OCI-M2 (cell line): ENCODE data around the gene GNPNAT1.
"Not testable (repeated sequence)": the region's sequence is repeated elsewhere in the genome, so short reads cannot be mapped to it uniquely, and the experiment has no call there.

Experiments used
- DNase-seq: peaks from one replicate; lab custom pipeline; 2025; ENCODE audit not compliant: unreplicated experiment; lab: John Stamatoyannopoulos, UW

Gene GNPNAT1

DNA sequence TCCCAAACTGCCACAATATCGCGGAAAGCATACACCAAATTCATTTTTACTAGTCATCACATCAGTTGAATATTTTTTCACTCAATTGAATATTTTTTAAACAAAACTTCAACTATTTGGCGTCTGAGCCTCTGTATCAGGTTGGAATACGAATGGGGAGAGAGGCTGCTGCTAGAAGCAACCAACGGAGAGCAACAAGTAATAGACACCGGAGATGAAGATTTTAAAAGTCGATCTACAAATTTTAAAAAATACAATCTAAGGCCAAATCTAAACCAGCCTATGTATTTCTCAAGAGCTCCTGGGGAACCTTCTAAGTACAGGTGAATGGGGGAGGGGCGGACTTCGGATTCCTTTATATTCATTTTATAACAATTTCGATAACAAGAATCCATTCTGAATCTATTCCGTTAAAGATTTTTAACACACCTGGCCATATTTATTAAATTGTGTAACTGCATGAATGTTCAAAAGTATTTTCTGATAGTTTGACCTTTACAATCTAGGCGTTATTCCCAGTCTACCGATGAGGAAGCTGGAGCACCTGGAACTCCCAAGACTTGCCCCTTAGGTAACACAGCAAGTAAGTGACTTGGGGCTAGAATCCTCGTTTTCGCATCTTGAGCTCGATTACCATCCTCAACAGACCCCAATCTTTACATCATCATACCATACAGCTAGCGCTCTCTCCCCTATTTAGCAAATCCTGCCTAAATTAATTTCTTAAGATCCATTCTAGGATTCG, 1.2 kb downstream of the GNPNAT1 start:
- DNase-seq, result no peak

DNA sequence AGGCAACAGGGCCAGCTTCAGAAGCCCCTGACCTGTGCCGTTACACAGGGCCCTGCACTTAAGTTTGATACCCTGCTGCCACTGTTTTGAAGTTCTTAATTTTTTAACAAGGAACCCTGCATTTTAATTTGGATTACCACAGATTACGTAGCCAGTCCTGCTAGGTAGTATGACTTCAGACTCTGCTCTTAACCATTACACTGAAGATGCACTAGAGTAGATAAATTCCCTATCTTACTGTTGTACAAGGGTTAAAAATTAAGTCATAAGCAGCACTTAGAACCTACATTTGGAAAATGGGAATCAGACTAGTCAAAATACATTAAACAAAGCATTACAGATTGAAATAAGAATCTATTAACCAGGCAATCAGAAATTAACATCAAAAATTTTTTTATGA, 2.3 kb downstream of the GNPNAT1 start:
- no peak for DNase-seq

DNA sequence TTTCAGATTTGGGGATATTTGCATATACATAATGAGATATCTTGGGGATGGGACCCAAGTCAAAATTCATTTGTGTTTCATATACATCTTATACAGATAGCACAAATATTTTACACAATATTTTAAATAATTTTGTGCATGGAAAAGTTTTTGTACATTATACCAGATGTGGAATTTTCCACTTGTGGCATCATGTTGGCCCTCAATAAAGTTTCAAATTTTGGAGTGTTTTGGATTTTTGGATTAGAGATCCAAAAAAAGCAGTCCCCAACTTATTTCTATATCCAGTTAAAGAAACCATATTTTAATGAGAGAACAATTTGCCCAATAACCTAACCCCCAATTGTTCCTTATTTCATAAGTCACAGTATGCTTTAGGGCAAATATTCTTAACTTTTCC, 4.5 kb downstream of the GNPNAT1 start:
- DNase-seq, result no peak

DNA sequence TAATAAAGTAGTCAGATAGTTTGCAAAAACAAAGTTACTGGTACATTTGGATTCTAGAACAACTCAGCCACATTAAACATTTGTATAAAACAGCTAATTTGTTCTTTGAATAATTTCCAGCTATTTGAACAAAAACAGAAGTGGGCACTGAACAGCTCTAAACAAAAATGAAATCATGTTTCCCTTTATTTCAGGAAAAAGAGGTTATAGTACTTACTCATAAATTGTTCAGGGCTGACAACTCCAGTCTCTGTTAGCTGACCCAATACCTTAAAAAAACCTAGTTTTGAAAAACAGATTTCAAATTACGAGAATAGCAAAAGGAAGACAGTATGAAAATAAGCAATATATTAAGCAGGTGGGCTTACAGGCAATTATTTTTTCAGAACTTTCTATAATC, 8.2 kb downstream of the GNPNAT1 start:
- no peak for DNase-seq

DNA sequence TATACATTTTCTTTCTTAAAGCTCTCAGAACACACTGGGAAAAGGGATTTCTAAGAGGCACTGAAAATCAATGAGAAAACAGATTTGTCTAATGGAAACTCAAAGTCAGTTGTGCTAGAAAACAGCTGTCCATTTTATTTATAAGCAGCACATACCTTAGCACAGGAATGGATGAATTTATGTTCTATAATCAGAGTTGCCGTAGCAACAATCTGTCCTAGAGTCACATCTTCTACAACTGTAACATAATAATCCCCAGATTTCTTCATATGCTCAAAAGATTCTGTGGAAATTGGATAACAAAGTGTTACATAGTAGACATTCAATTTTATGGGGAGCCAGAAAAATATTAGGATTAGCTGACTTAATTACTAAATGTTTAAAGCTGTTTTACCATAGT, 9.8 kb downstream of the GNPNAT1 start:
- no peak for DNase-seq

DNA sequence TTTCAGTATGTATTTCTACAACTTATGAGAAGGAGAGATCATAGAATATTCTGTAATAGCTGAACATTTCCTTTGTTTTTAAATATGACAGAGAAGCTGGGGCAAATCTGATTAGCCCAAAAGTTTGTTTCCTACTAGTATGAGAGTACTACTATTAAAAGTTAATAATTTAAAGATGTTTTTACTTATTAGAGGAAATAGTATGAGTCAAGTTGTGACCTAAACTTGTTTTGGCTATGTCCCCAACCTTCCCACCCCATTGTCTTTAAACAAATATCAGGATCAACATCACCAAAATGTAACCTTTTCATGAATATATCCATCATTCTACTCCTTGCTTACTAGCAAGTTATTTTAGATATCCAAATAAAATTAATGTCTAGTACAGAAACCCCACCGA, 10.5 kb downstream of the GNPNAT1 start:
- no peak for DNase-seq

DNA sequence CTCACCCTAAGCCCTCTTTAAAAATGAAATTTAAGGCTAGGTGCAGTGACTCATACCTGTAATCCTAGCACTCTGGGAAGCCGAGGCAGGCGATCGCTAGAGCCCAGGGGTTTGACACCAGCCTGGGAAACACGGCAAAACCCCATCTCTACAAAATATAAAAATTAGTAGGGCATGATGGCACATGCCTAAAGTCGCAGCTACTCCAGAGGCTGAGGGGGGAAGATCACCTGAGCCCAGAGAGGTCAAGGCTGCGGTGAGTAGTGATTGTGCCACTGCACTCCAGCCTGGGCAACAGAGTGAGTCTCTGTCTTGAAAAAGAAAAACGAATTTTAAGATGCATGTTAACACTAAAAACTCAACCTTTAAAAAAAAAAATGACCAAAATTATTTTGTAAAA, 12.7 kb downstream of the GNPNAT1 start:
- DNase-seq, result no peak

DNA sequence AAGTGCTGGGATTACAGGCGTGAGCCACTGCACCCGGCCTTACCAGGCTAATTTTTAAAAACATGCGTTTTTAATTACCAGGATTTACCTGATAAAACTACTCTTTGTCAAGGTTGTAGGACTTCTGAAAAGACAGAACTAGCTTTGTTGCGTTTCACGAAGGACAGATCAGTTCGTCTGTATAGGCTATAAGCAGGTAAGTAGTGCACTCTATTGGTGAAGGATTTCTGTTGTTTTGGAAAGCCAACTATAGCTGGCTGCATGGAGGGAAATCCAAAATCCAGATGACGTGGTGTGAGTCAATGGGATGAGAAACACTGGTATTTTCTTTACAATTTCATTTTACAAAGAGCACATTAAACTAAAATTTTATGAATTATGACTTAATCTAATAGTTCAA, 14.6 kb downstream of the GNPNAT1 start:
- no peak for DNase-seq

DNA sequence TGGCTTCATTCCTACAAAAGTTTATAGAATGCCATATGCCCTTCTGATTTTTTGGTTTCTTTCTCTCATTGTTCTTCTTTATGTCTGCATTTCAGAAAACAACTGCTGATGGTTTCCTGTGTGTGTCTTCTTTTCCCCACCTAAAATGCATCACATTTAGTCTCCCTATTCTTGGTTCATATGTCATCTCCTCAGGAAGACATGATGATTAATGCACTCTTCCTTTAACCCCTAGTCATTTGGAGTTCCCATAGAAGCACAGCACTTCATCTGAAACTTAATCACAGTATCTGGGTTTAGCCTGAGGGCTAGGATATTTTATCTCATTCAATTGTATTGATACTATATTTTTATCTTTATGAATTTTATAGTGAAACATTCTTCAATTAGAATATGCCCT, 21.5 kb downstream of the GNPNAT1 start:
- no peak for DNase-seq

DNA sequence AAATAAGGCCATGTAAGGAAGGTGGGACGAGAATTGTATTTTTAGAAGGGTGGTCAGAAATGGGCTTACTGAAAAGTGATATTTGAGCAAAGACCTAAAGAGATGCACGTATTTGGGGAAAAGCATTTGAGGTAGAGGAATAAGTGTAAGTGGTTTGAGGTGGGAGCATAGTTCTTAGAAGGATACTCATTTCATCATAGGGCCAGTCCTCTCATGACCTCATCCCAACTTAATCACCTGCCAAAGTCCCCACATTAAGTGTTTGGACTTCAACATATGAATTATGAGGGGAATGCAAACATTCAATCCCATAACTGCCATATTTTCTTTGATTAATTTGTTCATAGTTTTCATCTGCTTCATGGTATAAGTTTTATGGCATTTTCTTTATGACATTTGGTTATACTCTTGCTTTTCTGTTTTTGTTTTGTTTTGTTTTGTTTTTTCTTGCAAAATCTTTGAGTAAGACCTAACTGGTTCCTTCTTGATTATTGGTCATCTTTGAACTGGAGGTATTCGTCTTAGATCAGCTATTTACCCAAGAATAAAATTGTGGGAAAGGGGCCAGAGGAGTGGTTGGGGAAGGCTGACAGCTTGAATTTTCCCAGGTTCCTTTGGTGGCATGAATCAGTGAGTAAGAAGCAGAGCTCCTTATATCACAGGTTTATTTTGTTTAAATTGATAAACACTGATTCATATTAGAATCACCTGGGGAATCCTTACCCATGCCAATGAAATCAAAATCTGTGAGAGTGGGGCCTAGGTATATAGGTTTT, 24.2 kb downstream of the GNPNAT1 start:
- DNase-seq, result no peak

DNA sequence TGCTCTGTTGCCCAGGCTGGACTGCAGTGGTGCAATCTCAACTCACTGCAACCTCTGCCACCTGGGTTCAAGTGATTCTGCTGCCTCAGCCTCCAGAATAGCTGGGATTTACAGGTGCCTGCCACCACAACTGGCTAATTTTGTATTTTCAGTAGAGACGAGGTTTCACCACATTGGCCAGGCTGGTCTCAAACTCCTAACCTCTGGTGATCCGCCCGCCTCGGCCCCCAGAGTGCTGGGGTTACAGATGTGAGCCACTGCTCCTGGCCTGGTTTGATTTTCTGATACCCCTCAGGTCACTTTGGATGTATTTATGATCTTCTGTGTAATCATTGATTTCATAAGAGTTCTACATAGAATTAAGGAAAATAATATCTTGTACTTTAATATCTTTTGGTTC, 28.5 kb downstream of the GNPNAT1 start:
- not testable (repeated sequence) for DNase-seq

DNA sequence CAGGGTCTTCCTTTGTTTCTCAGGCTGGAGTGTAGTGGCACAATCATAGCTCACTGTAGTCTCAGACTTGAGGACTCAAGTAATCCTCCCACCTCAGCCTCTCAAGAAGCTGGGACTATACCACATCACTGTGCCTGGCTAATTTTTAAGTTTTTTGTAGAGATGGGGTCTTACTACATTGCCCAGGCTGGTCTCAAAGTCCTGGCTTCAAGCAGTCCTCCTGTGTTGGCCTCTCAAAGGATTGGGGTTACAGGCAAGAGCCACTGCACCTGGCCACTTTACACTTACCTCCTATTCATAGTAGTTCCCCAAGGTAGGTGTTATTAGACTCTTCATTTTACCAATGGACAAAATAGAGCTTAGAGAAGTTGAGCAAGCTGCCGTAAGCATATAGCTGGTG, 32.3 kb downstream of the GNPNAT1 start:
- no peak for DNase-seq

DNA sequence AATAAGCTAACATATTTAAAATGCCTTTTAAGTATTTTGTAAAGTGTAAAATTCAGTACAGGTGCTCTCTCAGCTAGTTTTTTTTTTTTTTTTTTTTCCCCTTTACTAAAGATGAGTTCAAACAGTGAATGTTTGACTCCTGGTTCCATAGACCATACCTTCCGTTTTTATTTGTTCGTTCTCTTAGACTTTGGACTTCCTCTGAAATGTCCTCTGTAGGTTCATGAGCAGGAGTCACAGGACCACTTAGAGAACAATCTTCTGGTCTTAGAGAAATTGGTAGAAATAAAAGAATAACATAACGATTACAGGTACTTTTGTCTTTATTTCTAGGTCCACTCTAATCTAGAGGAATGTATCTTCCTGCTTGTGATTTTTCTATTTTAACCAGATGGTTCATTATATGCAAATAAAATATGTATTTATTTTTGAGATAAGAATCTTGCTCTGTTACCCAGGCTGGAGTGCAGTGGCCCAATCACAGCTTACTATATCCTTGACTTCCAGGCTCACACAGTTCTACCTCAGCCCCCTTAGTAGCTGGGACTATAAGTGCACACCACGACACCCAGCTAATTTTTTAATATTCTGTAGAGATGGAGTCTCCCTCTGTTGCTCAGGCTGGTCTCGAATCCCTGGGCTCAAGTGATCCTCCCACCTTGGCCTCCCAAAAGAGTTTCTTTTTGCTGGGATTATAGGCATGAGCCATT, 35.6 kb downstream of the GNPNAT1 start:
- no peak for DNase-seq

DNA sequence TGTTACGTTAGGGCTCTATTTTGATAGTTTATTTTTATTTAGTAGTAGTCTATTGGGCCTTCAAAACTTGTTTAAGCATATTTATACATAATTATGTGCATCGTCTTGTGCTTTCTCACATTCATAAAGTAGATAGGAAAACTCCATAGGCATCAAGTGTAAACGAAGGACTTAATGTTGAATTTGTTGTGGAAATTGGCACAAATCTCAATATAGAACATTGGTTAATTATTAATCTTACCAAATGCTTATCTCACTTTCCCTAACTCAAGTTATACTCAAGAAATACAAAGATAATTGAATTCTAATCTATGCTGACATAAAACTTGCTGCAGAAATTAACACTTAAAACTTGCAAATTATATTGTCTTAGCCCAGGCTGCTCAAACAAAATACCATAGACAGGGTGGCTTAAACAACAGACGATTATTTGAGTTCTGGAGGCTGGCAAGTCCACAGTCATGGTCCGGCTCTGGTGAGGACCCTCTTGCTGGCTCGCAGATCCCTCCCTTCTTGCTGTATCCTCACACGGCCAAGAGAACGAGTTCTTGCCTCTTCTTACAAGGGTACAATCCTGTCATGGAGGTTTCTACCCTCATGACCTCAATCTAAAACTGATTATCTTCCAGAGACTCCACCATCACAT, 42.6 kb downstream of the GNPNAT1 start:
- no peak for DNase-seq

DNA sequence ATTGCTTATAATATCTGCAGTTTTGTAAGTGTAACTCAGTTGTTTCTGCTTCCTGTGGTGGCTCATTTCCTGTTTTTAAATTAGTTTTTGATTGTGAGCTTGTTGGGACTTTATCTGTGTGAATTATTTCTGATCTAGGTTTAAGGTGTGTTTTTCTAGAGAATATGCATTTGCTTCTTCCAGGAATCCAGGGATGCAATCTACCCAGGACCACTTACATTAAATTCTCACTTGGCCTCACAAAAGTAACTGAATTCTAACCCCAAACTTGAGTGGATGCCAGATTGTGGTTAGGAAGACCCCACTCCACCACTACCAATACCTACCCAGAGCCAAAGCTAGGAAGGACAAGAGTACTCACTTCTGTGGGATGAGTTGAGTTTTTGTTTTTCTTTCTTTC, 49.5 kb downstream of the GNPNAT1 start:
- no peak for DNase-seq

DNA sequence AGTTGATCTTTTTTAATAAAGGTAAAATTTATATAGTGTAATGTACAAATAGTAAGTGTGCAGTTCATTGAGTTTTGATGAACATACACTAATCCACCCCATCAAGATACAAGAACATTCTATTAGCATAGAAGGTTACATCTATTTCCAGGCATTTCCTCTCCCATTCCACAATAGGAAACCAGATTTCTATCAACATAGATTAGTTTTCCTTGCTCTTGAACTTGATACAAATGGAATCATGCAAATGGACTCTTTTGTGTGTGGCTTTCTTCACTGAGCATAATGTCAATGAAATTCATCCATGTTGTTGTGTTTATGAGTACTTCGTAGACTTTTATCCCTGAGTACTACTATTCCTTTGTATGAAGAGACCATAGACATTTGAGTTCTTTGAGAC, 50.7 kb downstream of the GNPNAT1 start:
- DNase-seq, result no peak

DNA sequence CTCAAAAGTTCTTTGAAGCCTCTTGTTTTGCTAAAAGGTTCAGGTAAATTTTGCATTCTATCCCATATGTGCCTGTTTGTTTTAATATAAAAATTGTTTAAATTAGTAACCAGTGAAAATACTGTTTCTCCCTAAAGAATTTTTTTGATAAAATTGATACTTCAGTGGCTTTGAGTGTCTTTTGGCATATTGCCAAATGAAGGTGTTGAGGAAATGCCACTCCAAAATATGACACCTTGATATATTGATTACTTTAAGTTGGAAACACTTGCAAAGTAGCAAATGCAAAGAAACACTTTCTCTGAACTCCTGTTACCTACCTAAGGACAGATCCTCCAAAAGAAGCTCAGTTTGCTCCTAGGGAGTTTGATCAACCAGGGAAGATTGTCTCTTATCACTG, 53.0 kb downstream of the GNPNAT1 start:
- no peak for DNase-seq

DNA sequence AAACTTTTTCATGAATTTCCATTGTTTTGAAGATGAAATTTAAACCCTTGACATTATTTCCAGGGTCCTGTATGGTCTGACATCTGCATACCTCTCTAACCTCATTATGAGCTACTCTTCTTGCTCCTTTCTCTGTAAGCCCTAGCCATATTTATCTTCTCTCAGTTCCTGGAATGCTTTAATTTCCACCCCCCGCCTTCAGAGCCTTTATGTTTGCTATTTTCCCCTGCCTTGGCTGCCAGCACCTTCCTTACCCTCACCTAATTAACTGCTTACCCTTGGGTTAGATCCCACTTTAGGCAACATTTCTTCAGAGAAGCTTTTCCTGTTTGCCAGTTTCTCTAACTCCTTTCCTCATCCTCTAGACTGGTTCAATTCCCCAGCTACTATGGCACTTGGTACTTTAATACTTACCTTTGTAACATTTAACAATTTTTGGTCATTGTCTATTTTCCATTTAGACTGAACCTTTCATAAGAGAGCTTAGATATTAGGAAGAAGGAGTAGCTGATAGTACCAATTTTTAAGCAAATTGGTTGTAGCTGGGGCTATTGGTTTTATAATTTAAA, 55.4 kb downstream of the GNPNAT1 start:
- no peak for DNase-seq

DNA sequence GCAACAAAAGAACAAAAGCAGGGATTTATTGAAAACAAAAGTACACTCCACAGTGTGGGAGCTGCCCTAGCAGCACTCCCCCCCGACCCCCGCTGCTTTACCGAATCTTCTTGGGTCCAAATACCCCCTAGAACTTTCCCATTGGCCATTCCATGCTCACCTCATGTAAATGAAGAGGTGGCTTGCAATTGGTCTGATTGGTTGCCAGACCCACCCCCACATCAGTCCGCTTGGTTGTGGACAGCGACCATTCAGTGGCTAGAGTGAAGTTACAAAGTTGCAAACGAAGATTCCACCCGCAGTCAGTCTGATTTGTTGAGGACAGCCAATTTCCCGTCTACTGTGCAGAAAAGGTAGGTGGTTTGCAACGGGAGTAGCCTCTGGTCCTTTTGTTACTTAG, 57.6 kb downstream of the GNPNAT1 start:
- DNase-seq, result no peak

DNA sequence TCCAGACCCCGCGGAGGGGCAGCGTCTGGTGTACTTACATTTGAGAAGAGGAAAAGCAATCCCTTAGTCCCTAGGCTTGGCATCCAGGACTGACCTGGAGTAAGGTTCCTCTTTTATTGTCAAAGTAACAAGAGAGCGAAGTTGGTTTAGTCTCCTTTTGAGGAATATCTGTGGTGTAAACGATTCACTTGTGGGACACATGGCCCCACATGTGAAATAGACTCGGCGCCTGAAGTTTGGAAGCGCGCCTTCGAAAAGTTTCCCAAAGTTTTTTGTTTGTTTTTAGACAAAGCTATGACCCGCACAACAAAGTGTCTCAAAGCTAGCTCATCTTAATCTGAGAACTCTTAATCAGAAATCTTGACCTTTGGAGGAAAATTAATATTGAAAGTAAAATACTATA, 60.7 kb downstream of the GNPNAT1 start:
- no peak for DNase-seq
